Stimulated activated naive CD8-positive, alpha-beta T cell treated with anti-CD3 and anti-CD28 coated beads, Interleukin-15, amount 100 ng/mL, for 72 hours (primary cell): Measurements from ENCODE around the gene AGAP3.

Experiments used
- ATAC-seq: fragments of 150-1000 bp; cut with Tn5 transposase; 2 replicates; pipeline ENCODE4 v1.10.0; 2021; ENCODE audit warnings: mild to moderate bottlenecking, moderate library complexity
- DNase-seq, 2 donors: peaks; one replicate each; pipeline ENCODE4 v3.0.0; 2021 to 2022
- H3K27ac Mint-ChIP-seq, 2 donors: one replicate each; pipeline ENCODE4 v1.8.0; 2022; ENCODE audit warnings: mild to moderate bottlenecking in 2 of 2, mixed read lengths in 2 of 2, moderate library complexity in 2 of 2
- H3K27me3 Mint-ChIP-seq: one replicate; pipeline ENCODE4 v1.8.0; 2022; ENCODE audit warnings: mixed read lengths
- H3K4me1 Mint-ChIP-seq: one replicate; pipeline ENCODE4 v1.8.0; 2022; ENCODE audit warnings: mild to moderate bottlenecking, mixed read lengths
- H3K4me3 Mint-ChIP-seq, 2 donors: one replicate each; pipeline ENCODE4 v1.8.0; 2022; ENCODE audit warnings: mild to moderate bottlenecking in 2 of 2, mixed read lengths in 2 of 2, moderate library complexity in 1 of 2
- H3K9me3 Mint-ChIP-seq, 2 donors: one replicate each; pipeline ENCODE4 v1.8.0; 2022; ENCODE audit warnings: mixed read lengths in 2 of 2

The AGAP3 gene

DNA sequence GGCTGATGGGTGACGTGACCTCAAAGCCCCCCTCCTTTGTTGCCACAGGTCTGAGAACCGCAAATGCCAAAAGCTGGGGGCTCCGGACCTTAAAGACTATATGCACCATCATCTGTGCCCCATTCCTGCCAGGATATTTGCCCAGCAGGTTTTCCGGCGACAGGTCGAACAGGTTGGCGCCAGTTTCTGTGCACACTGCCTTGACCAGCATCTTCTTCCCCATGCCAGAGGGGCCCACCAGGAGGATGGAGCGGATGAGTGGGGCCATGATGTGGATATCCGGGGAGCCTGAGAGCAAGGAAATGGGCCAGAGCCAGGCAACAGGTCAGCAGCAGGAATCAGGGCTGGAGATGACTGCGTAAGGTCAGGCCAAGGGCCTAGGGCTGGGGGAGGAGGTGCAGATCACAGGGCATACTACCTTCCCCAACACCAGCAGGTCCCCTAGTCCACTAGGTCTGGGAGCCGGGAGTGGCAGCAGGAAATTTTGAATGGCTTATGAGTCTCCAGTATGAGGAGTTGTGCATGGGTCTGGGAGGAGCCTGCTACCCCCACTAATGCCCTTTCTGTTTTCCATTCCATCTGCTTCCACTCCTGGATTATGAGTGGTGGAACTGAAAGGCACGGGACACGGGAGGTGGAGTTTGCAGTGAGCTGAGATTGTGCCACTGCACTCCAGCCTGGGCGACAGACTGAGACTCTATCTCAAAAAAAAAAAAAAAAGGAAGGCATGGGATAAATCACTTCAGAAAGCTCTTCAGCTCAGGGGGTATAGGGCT lies 107.1 kb downstream of the AGAP3 start:
- H3K4me3 Mint-ChIP-seq = no peak overlapping the region
- DNase-seq (no peak), ATAC-seq (no peak)
- no peaks in the 10 kb centered on the region for H3K9me3 Mint-ChIP-seq
- H3K27ac Mint-ChIP-seq = peak overlapping the region in 1 of 2 donors; percentile 28
- H3K27me3 Mint-ChIP-seq = no peaks in the 10 kb centered on the region
- H3K4me1 Mint-ChIP-seq = peaks cover 6% of the 10 kb centered on the region
